DOHH2 (cell line): ENCODE measurements around the gene IFT22.
"Not testable (repeated sequence)": the region's sequence is repeated elsewhere in the genome, so short reads cannot be mapped to it uniquely, and the experiment has no call there.

Experiments used
- EZH2phosphoT487 ChIP-seq: fragments of 200-600 bp; sonication (generic); IDR thresholded peaks from 2 replicates; pipeline ENCODE4 v1.6.1; 2017; ENCODE audit warnings: borderline replicate concordance, mild to moderate bottlenecking, antibody characterized with exemption, low read length, moderate library complexity, mixed read lengths
- TF ChIP-seq, protein P1 (sequence below): fragments of 200-600 bp; sonication (generic); IDR thresholded peaks from one replicate; pipeline ENCODE4 v1.5.1; 2014; ENCODE audit warnings: antibody characterized with exemption, mild to moderate bottlenecking, low read depth, low read length; ENCODE audit not compliant: poor library complexity, severe bottlenecking

DNA sequence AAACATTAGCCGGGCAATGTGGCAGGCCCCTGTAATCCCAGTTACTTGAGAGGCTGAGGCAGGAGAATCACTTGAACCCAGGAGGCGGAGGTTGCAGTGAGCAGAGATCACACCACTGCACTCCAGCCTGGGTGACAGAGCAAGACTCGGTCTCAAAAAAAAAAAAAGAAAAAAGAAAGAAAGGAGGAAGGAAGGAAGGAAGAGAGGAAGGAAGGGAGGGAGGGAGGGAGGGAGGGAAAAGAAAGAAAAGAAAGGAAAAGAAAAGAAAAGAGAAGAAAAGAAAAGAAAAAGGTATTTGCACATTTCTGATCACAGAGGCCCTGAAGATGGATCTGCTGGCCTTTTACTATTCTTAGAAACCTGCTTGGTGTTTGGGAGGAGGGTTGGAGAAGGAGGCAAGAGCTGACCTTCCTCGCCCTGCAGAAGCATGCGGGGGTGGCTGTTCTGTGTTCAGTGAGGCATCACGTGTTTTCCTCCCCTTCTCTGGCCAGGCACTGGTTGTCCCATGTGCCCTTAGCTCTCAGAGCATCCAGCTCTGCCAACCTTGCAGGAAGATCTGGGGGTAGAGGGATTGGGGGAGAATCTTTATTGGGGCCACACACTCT, 57.4 kb downstream of the IFT22 start:
- TF ChIP-seq, protein P1, sequence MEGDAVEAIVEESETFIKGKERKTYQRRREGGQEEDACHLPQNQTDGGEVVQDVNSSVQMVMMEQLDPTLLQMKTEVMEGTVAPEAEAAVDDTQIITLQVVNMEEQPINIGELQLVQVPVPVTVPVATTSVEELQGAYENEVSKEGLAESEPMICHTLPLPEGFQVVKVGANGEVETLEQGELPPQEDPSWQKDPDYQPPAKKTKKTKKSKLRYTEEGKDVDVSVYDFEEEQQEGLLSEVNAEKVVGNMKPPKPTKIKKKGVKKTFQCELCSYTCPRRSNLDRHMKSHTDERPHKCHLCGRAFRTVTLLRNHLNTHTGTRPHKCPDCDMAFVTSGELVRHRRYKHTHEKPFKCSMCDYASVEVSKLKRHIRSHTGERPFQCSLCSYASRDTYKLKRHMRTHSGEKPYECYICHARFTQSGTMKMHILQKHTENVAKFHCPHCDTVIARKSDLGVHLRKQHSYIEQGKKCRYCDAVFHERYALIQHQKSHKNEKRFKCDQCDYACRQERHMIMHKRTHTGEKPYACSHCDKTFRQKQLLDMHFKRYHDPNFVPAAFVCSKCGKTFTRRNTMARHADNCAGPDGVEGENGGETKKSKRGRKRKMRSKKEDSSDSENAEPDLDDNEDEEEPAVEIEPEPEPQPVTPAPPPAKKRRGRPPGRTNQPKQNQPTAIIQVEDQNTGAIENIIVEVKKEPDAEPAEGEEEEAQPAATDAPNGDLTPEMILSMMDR, result not testable (repeated sequence)
- TF ChIP-seq EZH2phosphoT487, result not testable (repeated sequence)
